CD4-positive, alpha-beta T cell treated with Interleukin-17A for 1 hour (primary cell): Measurements from ENCODE around the gene PRSS50.

Experiments used
- DNase-seq: peaks from one replicate; pipeline ENCODE4 v3.0.0-alpha.2; 2020

The PRSS50 gene

GRCh38 chr3:46725621-46726314 lies 8.1 kb upstream of the PRSS50 start:
- DNase-seq: no peak

GRCh38 chr3:46724424-46724823 lies 6.8 kb upstream of the PRSS50 start:
- DNase-seq: no peak

GRCh38 chr3:46722443-46722842 lies 4.8 kb upstream of the PRSS50 start:
- no peak for DNase-seq

GRCh38 chr3:46721009-46721408 lies 3.3 kb upstream of the PRSS50 start:
- no peak for DNase-seq

- no peak for DNase-seq
Observed at GRCh38 chr3:46719735-46720271, 2.1 kb upstream of the PRSS50 start.

- DNase-seq: no peak
Observed at GRCh38 chr3:46719044-46719565, 1.4 kb upstream of the PRSS50 start.

GRCh38 chr3:46716461-46717441 lies 918 bp downstream of the PRSS50 start:
- no peak for DNase-seq

GRCh38 chr3:46715507-46716175 lies 2.0 kb downstream of the PRSS50 start:
- no peak for DNase-seq

GRCh38 chr3:46714728-46715506 lies 2.8 kb downstream of the PRSS50 start:
- no peak for DNase-seq

GRCh38 chr3:46713898-46714552 lies 3.6 kb downstream of the PRSS50 start:
- DNase-seq: no peak

- DNase-seq: no peak
Observed at GRCh38 chr3:46713050-46713897, 4.4 kb downstream of the PRSS50 start.

GRCh38 chr3:46712191-46713049 lies 5.2 kb downstream of the PRSS50 start:
- DNase-seq: no peak

GRCh38 chr3:46711760-46712159 lies 5.9 kb downstream of the PRSS50 start:
- DNase-seq: no peak

- no peak for DNase-seq
Observed at GRCh38 chr3:46711305-46711704, 6.4 kb downstream of the PRSS50 start.

GRCh38 chr3:46710671-46711295 lies 6.9 kb downstream of the PRSS50 start:
- no peak for DNase-seq

GRCh38 chr3:46710229-46710628 lies 7.4 kb downstream of the PRSS50 start:
- no peak for DNase-seq

GRCh38 chr3:46709721-46710120 lies 7.9 kb downstream of the PRSS50 start:
- no peak for DNase-seq

- no peak for DNase-seq
Observed at GRCh38 chr3:46709157-46709654, 8.5 kb downstream of the PRSS50 start.
